ENCODE data around the gene BCL7C. TPM values are rescaled to one million over a fixed set of nuclear protein-coding genes. Genes with fewer than 3 reads are reported as not detected.

The BCL7C gene
- total and polyA plus RNA-seq, 2 of the 13 experiments (the other 11 are each of a cell fraction or from before 2014, with no cell fraction given), result 17.7 to 33.8 TPM

DNA sequence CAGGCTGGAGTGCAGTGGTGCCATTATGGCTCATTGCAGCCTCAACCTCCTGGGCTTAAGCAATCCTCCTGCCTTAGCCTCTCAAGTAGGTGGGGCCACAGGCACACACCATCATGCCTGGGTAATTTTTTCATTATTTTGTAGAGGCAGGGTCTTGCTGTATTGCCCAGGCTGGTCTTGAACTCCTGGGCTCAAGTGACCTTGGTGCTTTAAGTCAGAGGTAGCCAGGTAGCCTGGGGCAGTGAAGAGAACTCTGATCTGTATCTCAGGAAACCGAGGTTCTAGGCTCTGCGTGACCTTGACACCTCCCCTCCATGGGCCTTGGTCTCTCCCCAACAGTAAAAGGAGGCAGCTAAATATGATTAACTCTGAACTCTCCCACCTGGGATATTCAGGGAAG, 5.9 kb upstream of the BCL7C start:
- H3K9ac ChIP-seq (ENCODE audit: insufficient read depth, low read depth, low read length), result no peak overlapping the region
- 44% methylated on average over 2 of the region's 2 CpGs for WGBS (ENCODE audit: low lambda C conversion rate)
- H3K9me3 ChIP-seq (ENCODE audit: low read length), result no peaks in the 10 kb centered on the region
- no peak overlapping the region for H3K4me2 ChIP-seq (ENCODE audit: low read depth, low read length)
- FAIRE-seq (no peak), ATAC-seq (no peak), DNase-seq (ENCODE audit: low spot score) (no peak)
- no TSS peak for BruUV-seq (replicated peaks)
- H3K4me1 ChIP-seq (ENCODE audit: insufficient read depth, low read length), result peaks cover 83% of the 10 kb centered on the region
- intact Hi-C loops (cut with micrococcal nuclease; ENCODE audit: unreplicated experiment) (no loop called here), in situ Hi-C loops (cut with HindIII; ENCODE audit: extremely low pct_ligation_motif_present, low pct_unique_long_range_greater_than_20kb) (loop anchor here (10.0 kb wide), 1 partner anchor 55 kb away; no protein-coding TSS in a partner anchor)
- TF ChIP-seq PHF8 (CRISPR knock-in tag; IDR thresholded peaks at IDR 0.05) (no peak), GFI1 (CRISPR knock-in tag; IDR thresholded peaks at IDR 0.05; ENCODE audit: borderline replicate concordance) (no peak), ELF4 (CRISPR knock-in tag; IDR thresholded peaks at IDR 0.05; ENCODE audit: borderline replicate concordance) (no peak), ZNF724P (CRISPR knock-in tag; IDR thresholded peaks at IDR 0.05; ENCODE audit: borderline replicate concordance) (no peak), ZNF770 (CRISPR knock-in tag; IDR thresholded peaks at IDR 0.05) (peak; percentile 33; the same call in 1 of the 2 replicates), ZNF20 (CRISPR knock-in tag; IDR thresholded peaks at IDR 0.05) (no peak), ZNF350 (CRISPR knock-in tag; IDR thresholded peaks at IDR 0.05; ENCODE audit: borderline replicate concordance, low read depth) (no peak), POLR2A (IDR thresholded peaks at IDR 0.05; ENCODE audit: insufficient read depth in 1 of 2, low read depth in 2 of 2, low read length in 2 of 2) (no peak), CCAR2 (optimal IDR thresholded peaks at IDR 0.05; ENCODE audit: low read depth, low read length) (no peak), NFE2L1 (CRISPR knock-in tag; IDR thresholded peaks at IDR 0.05; ENCODE audit: borderline replicate concordance) (no peak), RAD51 (IDR thresholded peaks at IDR 0.05; ENCODE audit: borderline replicate concordance) (no peak), ZMYM3 (CRISPR knock-in tag; IDR thresholded peaks at IDR 0.05) (peak; percentile 63; the same call in 1 of the 2 replicates), ZNF883 (CRISPR knock-in tag; IDR thresholded peaks at IDR 0.05; ENCODE audit: not compliant biosample characterization) (no peak), ZNF121 (CRISPR knock-in tag; IDR thresholded peaks at IDR 0.05) (peak; percentile 93)
- TF ChIP-seq, protein P1, sequence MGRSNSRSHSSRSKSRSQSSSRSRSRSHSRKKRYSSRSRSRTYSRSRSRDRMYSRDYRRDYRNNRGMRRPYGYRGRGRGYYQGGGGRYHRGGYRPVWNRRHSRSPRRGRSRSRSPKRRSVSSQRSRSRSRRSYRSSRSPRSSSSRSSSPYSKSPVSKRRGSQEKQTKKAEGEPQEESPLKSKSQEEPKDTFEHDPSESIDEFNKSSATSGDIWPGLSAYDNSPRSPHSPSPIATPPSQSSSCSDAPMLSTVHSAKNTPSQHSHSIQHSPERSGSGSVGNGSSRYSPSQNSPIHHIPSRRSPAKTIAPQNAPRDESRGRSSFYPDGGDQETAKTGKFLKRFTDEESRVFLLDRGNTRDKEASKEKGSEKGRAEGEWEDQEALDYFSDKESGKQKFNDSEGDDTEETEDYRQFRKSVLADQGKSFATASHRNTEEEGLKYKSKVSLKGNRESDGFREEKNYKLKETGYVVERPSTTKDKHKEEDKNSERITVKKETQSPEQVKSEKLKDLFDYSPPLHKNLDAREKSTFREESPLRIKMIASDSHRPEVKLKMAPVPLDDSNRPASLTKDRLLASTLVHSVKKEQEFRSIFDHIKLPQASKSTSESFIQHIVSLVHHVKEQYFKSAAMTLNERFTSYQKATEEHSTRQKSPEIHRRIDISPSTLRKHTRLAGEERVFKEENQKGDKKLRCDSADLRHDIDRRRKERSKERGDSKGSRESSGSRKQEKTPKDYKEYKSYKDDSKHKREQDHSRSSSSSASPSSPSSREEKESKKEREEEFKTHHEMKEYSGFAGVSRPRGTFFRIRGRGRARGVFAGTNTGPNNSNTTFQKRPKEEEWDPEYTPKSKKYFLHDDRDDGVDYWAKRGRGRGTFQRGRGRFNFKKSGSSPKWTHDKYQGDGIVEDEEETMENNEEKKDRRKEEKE (IDR thresholded peaks at IDR 0.05), result no peak
- no peak overlapping the region for H3K27ac ChIP-seq (ENCODE audit: extremely low read length, insufficient read depth, low read length)
- H4K20me1 ChIP-seq (ENCODE audit: insufficient read depth, low read length), result no peaks in the 10 kb centered on the region
- no peaks in the 10 kb centered on the region for H3K27me3 ChIP-seq (ENCODE audit: control insufficient read depth in 1 of 2, insufficient read depth in 2 of 2, low read length in 2 of 2)
- no peaks in the 10 kb centered on the region for H3K79me2 ChIP-seq (ENCODE audit: insufficient read depth, low read length)
- H3K4me3 ChIP-seq (replicated peaks in 1 of 3; ENCODE audit: insufficient read depth in 1 of 3, low read depth in 2 of 3, low read length in 3 of 3), result no peak overlapping the region
- H2AFZ ChIP-seq (ENCODE audit: low read length), result no peak overlapping the region
- CTCF ChIA-PET (ENCODE audit: low intra/inter-chr PET ratio, low total read pairs), result no interaction called here
- H3K36me3 ChIP-seq (replicated peaks in 1 of 2; ENCODE audit: control insufficient read depth in 1 of 2, insufficient read depth in 2 of 2, low read length in 2 of 2), result no peaks in the 10 kb centered on the region
- POLR2A ChIA-PET, result interaction anchor here (3.6 kb wide), 1 partner anchor 55 kb away, joined by 29 read pairs; no protein-coding TSS in a partner anchor

Measured in HepG2 (cell line).